ENCODE results near the gene PAFAH1B2. TPM values are rescaled to one million over a fixed set of nuclear protein-coding genes. Genes with fewer than 3 reads are reported as not detected.

PAFAH1B2 gene
- total RNA-seq, 1 experiment from 2014 or later: 108 TPM

DNA sequence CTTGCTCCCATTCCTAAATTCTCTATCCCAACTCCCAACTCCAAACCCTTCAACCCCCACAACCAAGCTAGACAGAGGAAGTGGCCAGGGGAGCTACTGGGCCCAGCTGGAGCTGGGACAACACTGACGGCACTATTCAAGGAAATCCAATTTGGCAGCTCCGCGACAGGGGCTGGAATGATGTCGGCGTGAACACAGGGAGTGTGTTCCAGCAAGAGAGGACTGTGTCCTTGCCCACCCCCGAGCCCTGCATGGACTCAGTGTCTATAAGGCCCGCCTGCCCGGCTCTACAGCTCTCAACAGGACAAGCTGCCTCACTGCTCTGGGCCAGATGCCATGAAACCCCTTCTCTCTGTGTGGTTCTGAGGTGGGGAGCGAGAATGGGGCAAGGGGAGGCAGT, 76.5 kb downstream of the PAFAH1B2 start:
- DNase-seq (ENCODE audit: low spot score): no peak

GRCh38 chr11:117220999-117221774, 77.1 kb downstream of the PAFAH1B2 start:
- no peak for DNase-seq (ENCODE audit: low spot score)

DNA sequence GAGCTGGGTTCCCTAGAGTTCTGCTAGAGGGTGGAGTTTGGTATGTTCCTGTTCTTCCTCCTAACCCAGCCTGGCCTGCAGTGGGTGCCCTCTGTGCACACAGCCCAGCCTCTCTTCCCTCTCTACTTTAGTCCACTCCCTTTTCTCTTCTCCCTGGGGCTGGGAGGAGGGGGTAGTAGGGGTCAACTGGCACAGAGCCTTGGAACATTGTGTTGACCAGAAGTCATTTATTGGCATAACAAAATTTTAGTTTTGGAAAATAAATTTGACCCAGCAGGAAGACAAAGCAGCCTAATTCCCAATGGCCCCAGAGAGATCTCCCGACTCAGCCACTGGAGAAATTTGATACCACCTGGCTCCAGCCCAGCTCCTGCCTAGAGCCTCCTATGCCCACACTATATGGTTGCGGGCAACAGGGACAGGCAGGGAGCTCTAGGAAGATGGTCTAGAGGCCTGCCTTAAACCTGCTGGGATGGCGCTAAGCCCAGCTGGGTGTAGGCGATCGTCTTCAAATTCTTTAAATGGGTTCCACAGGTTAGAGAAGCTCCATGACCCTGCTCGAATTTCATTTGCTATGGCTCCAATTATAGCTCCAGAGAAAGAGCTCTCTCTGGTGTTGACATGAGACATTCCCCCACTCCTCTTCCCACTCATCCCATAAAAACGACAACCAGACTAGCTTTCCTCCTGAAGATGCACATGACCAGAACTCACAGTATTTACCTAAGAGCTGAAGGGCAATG, 77.9 kb downstream of the PAFAH1B2 start:
- peak; percentile 38 for DNase-seq (ENCODE audit: low spot score)

DNA sequence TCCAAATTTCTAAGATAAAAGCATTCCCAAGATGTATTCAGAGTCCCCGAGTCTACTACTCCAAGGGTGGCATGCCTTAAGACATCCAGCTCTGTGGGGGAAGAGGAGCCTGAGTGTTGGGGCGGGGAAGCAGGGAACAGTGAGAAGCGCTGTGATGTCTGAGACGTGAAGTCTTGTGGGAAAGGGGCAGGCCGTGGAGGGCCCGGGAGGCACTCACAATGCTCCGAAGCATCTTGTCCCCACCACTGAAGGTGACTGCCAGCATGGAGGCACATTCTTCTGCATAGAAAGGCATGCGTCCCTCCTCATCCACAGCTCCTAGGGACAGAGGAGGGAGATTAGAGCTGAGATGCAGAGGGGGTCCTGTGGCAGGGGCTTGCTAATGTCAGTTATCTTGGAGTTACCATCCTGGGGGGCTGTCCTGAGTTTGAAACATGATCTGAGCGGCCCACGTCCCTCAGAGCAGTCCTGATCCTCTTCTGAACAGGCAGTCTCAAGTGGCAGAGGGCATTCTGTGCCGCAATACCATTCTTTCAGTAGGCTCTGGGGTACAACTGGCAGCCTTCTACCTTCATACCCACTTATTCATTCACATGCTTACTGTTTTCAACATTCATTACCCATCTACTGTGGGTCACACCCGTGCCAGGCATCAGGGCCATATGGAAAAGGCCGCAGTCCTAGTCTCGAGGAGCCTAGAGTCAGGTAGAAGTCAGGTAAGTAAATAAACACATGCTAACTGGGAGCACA, 79.1 kb downstream of the PAFAH1B2 start:
- DNase-seq (ENCODE audit: low spot score): no peak

GRCh38 chr11:117223741-117224689, 79.9 kb downstream of the PAFAH1B2 start:
- no peak for DNase-seq (ENCODE audit: low spot score)

DNA sequence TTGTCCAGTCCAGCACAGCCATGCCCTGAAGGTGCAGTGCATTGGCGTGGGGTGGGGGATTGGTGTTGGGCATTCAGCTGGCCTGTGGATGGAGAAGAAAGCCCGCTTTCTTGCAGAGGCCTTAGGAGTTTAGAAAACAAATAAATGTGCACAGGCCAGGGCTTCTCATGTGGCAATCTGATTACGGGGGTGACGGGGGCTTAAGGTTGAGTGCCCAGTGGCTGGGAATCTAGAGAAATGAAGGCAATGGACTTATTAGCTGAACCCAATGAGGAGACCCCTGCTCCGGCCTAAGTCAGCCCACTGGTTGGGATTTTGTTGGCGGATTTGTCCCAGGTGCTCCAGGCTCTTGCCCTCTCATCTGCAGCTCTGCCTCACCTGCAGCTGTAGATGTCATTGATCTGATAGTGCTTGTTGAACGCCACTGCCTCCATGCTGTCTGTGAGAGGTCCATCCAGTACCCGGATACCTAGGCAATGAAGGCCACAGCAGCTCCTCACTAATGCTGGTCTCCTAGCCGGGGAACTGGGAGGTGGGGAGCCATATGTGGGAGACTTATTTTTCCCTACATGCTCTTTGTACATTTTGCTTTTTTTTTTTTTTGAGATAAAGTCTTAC, 81.6 kb downstream of the PAFAH1B2 start:
- DNase-seq (ENCODE audit: low spot score): no peak

Other genes with a start within 250 kb of the PAFAH1B2 start
- 7.7 and 7.8 TPM in 2 replicates for gene SIK3, start 45.9 kb upstream of the PAFAH1B2 start, total RNA-seq (2014; rRNA removed; shearing (Covaris generic))
- 10.8 and 13.5 TPM in 2 replicates for gene SIDT2, start 34.5 kb downstream of the PAFAH1B2 start, total RNA-seq (2014; rRNA removed; shearing (Covaris generic))
- gene TAGLN, start 55.1 kb downstream of the PAFAH1B2 start, total RNA-seq (2014; rRNA removed; shearing (Covaris generic)): 20.8 and 36.0 TPM in 2 replicates
- 14.1 and 18.1 TPM in 2 replicates for gene PCSK7, start 87.8 kb downstream of the PAFAH1B2 start, total RNA-seq (2014; rRNA removed; shearing (Covaris generic))
- gene RNF214, start 88.4 kb downstream of the PAFAH1B2 start, total RNA-seq (2014; rRNA removed; shearing (Covaris generic)): 5.3 and 6.7 TPM in 2 replicates
- 1.6 and 2.9 TPM in 2 replicates for gene BACE1-AS, start 147.1 kb downstream of the PAFAH1B2 start, total RNA-seq (2014; rRNA removed; shearing (Covaris generic))
- gene BACE1, start 172.0 kb downstream of the PAFAH1B2 start, total RNA-seq (2014; rRNA removed; shearing (Covaris generic)): 18.6 and 24.4 TPM in 2 replicates
- 16.5 and 19.6 TPM in 2 replicates for gene CEP164, start 183.6 kb downstream of the PAFAH1B2 start, total RNA-seq (2014; rRNA removed; shearing (Covaris generic))